HG02642 (cell line): ENCODE results near the gene ATF7.
"Not testable (repeated sequence)": the region's sequence is repeated elsewhere in the genome, so short reads cannot be mapped to it uniquely, and the experiment has no call there.

Source experiments
- ATAC-seq: cut with Tn5 transposase; IDR thresholded peaks from one replicate; pipeline ENCODE4 v1.9.1; 2021; ENCODE audit warnings: mild to moderate bottlenecking; ENCODE audit not compliant: unreplicated experiment, poor library complexity

Gene ATF7

GRCh38 chr12:53631721-53632120, 5.5 kb upstream of the ATF7 start:
- no peak for ATAC-seq

- ATAC-seq: no peak
These were observed 1.7 kb upstream of the ATF7 start for GRCh38 chr12:53627919-53628318.

- ATAC-seq: peak; percentile 1
These were observed 554 bp upstream of the ATF7 start for GRCh38 chr12:53626702-53627169.

- ATAC-seq: no peak
These were observed 723 bp downstream of the ATF7 start for GRCh38 chr12:53625373-53625945.

GRCh38 chr12:53624956-53625355, 1.2 kb downstream of the ATF7 start:
- ATAC-seq: no peak

GRCh38 chr12:53624458-53624857, 1.7 kb downstream of the ATF7 start:
- no peak for ATAC-seq

GRCh38 chr12:53623548-53624385, 2.4 kb downstream of the ATF7 start:
- ATAC-seq: no peak

GRCh38 chr12:53622724-53623123, 3.5 kb downstream of the ATF7 start:
- no peak for ATAC-seq

GRCh38 chr12:53618275-53618674, 7.9 kb downstream of the ATF7 start:
- ATAC-seq: no peak

GRCh38 chr12:53617700-53618099, 8.5 kb downstream of the ATF7 start:
- ATAC-seq: no peak

- no peak for ATAC-seq
These were observed 9.2 kb downstream of the ATF7 start for GRCh38 chr12:53616950-53617349.

- ATAC-seq: no peak
These were observed 12.4 kb downstream of the ATF7 start for GRCh38 chr12:53613821-53614220.

- ATAC-seq: no peak
These were observed 13.2 kb downstream of the ATF7 start for GRCh38 chr12:53612978-53613377.

GRCh38 chr12:53611304-53611703, 14.9 kb downstream of the ATF7 start:
- no peak for ATAC-seq

- not testable (repeated sequence) for ATAC-seq
These were observed 19.5 kb downstream of the ATF7 start for GRCh38 chr12:53606688-53607087.

GRCh38 chr12:53604581-53604980, 21.6 kb downstream of the ATF7 start:
- no peak for ATAC-seq

GRCh38 chr12:53603804-53604203, 22.4 kb downstream of the ATF7 start:
- ATAC-seq: no peak

GRCh38 chr12:53603196-53603595, 23.0 kb downstream of the ATF7 start:
- ATAC-seq: no peak

GRCh38 chr12:53602176-53602864, 23.9 kb downstream of the ATF7 start:
- ATAC-seq: no peak

- no peak for ATAC-seq
These were observed 24.8 kb downstream of the ATF7 start for GRCh38 chr12:53601296-53601847.
